K562 (cell line): ENCODE results near the gene GPR27. TPM values are rescaled to one million over a fixed set of nuclear protein-coding genes. Genes with fewer than 3 reads are reported as not detected.

Experiments
- ATAC-seq: fragments of 200-7000 bp; cut with Tn5 transposase; 3 replicates; pipeline ENCODE4 v1.9.1; 2020; ENCODE audit warnings: moderate library complexity
- BruUV-seq: library from RNA; stranded (reverse); fragments of 400-500 nt; replicated peaks from 2 replicates; lab custom pipeline; 2021; lab: Mats Ljungman, UMichigan
- CTCF ChIA-PET: fragments of 300-600 bp; formaldehyde crosslinking; extraction: SDS; loops from one replicate; lab custom pipeline; 2021; ENCODE audit warnings: low intra/inter-chr PET ratio; lab: Yijun Ruan, JAX
- POLR2A ChIA-PET: fragments of 300-600, 350-650 bp; sonication (Branson Sonifier 250); formaldehyde crosslinking; extraction: SDS; loops from one replicate; lab custom pipeline; 2021; ENCODE audit warnings: antibody characterized with exemption, inconsistent platforms; lab: Yijun Ruan, JAX
- DNase-seq, 4 experiments: peaks; one replicate each; pipeline versions ENCODE4 v3.0.0 to v3.0.0-alpha.2; 2011 to 2018; ENCODE audit warnings: low spot score in 3 of 4, mixed read lengths in 3 of 4; ENCODE audit errors: extremely low read depth in 1 of 4
- FAIRE-seq: peaks from 2 replicates; lab custom pipeline; 2011; peaks lifted over from hg19 to GRCh38; lab: Jason Lieb, UNC
- H2AFZ ChIP-seq: 2 replicates; pipeline ENCODE4 v1.6.0; 2011; ENCODE audit warnings: low read depth, low read length, control low read depth, inconsistent platforms
- H3K27ac ChIP-seq: fragments of 200-600 bp; 3 replicates; pipeline ENCODE4 v1.8.0; 2011; ENCODE audit warnings: low read depth, mild to moderate bottlenecking, control low read depth, inconsistent platforms, low read length, moderate library complexity, mixed read lengths; ENCODE audit errors: extremely low read depth
- H3K27me3 ChIP-seq, 2 experiments: fragments of 300-600 bp in 1 of 2; 2 replicates in 1 of 2; 3 replicates in 1 of 2; pipeline versions ENCODE4 v1.6.0 to v1.8.0; 2011; ENCODE audit warnings: inconsistent platforms in 2 of 2, low read length in 2 of 2, mild to moderate bottlenecking in 1 of 2, mixed read lengths in 1 of 2, moderate library complexity in 1 of 2; ENCODE audit not compliant: control insufficient read depth in 2 of 2, insufficient read depth in 2 of 2
- H3K36me3 ChIP-seq: fragments of 300-600 bp; 3 replicates; pipeline ENCODE4 v1.8.0; 2011; ENCODE audit warnings: mild to moderate bottlenecking, low read length, inconsistent platforms; ENCODE audit not compliant: control insufficient read depth, insufficient read depth
- H3K4me1 ChIP-seq, 2 experiments: fragments of 200-600 bp in 1 of 2; replicated peaks in 1 of 2; 2 replicates in 1 of 2; 3 replicates in 1 of 2; pipeline versions ENCODE4 v1.5.1 to v1.8.0; 2011; ENCODE audit warnings: inconsistent platforms in 2 of 2, low read length in 2 of 2, mild to moderate bottlenecking in 1 of 2, mixed read lengths in 1 of 2, moderate library complexity in 1 of 2; ENCODE audit not compliant: control insufficient read depth in 2 of 2, insufficient read depth in 2 of 2
- H3K4me2 ChIP-seq: 2 replicates; pipeline ENCODE4 v1.6.1; 2011; ENCODE audit warnings: low read length, control low read depth, inconsistent platforms, mixed read lengths; ENCODE audit not compliant: insufficient read depth
- H3K4me3 ChIP-seq: fragments of 200-600 bp; sonication (generic), shearing (Covaris generic); 2 replicates; pipeline ENCODE4 v1.5.1; 2016; ENCODE audit warnings: control low read depth, inconsistent platforms
- H3K79me2 ChIP-seq: fragments of 200-600 bp; 3 replicates; pipeline ENCODE4 v1.8.0; 2011; ENCODE audit warnings: low read length, inconsistent platforms; ENCODE audit not compliant: control insufficient read depth, insufficient read depth
- H3K9ac ChIP-seq, 2 experiments: 2 replicates each; pipeline versions ENCODE4 v1.6.0 to v1.6.1; 2011; ENCODE audit warnings: low read depth in 2 of 2, low read length in 2 of 2, control low read depth in 1 of 2, inconsistent platforms in 1 of 2, mild to moderate bottlenecking in 1 of 2, mixed read lengths in 1 of 2; ENCODE audit not compliant: insufficient read depth in 1 of 2
- H3K9me1 ChIP-seq: one replicate; pipeline ENCODE4 v1.6.0; 2011; ENCODE audit warnings: inconsistent platforms, mild to moderate bottlenecking, low read length, moderate library complexity; ENCODE audit not compliant: control insufficient read depth, insufficient read depth
- H3K9me3 ChIP-seq: replicated peaks from 2 replicates; pipeline ENCODE4 v1.5.1; 2011; ENCODE audit warnings: low read depth, low read length, inconsistent platforms; ENCODE audit not compliant: control insufficient read depth, insufficient read depth
- H4K20me1 ChIP-seq: replicated peaks from 2 replicates; pipeline ENCODE4 v1.6.1; 2011; ENCODE audit warnings: low read length, inconsistent platforms, mixed read lengths; ENCODE audit not compliant: control insufficient read depth, insufficient read depth
- IRF9 ChIP-seq: fragments of 450-650 bp; IDR thresholded peaks from 2 replicates; pipeline ENCODE4 v1.6.1; 2016; ENCODE audit warnings: missing biosample characterization, missing genetic modification characterization
- SAFB ChIP-seq: fragments of 200-400 bp; formaldehyde crosslinking; IDR thresholded peaks from 2 replicates; pipeline ENCODE4 v1.6.1; 2017; ENCODE audit warnings: low read depth, low read length, borderline replicate concordance
- SPI1 ChIP-seq: IDR thresholded peaks from 2 replicates; pipeline ENCODE4 v1.6.1; 2011; ENCODE audit warnings: low read depth, low read length, control low read depth, borderline replicate concordance
- SUPT5H ChIP-seq: fragments of 450-650 bp; IDR thresholded peaks from 2 replicates; pipeline ENCODE4 v1.6.1; 2016
- ZNF239 ChIP-seq: fragments of 250-450 bp; sonication (Bioruptor Pico); IDR thresholded peaks from 2 replicates; pipeline ENCODE4 v1.4.0; 2020; ENCODE audit warnings: mild to moderate bottlenecking
- WGBS: fragments of 100-300 bp; shearing (Covaris generic); methylation state at CpG from one replicate; pipeline ENCODE4 v1.1.6; 2016; ENCODE audit warnings: low coverage, mixed read lengths; ENCODE audit not compliant: insufficient coverage; ENCODE audit errors: missing lambda C conversion rate; 5-methylcytosine and 5-hydroxymethylcytosine counted together
- in situ Hi-C: fragments of 300-500 bp; cut with MboI; formaldehyde crosslinking; loops from 4 replicates; pipeline ENCODE4 v1.15.0; 2018; ENCODE audit warnings: inconsistent platforms, mixed read lengths
- intact Hi-C: fragments of 100-400 bp; cut with micrococcal nuclease; formaldehyde crosslinking; loops from 2 replicates; pipeline ENCODE4 v1.14.2; 2022
- polyA plus RNA-seq, 8 experiments: library from polyadenylated mRNA; depleted of rRNA in 4 of 8; stranded (reverse) in 5 of 8; unstranded in 3 of 8; fragments of >200 nt; fragmentation: Nextera tagmentation in 2 of 8; fragmentation: Illumina TruSeq in 1 of 8; extraction: Ambion mirVana in 2 of 8; extraction: Trizol in 1 of 8; gene quantifications; 2 replicates each; pipeline versions ENCODE4 v1.2.1 to v1.2.3, GENCODE V29; 2011 to 2014; ENCODE audit warnings: inconsistent platforms in 1 of 8, missing spikeins in 1 of 8
- total RNA-seq, 7 experiments: library from RNA; depleted of rRNA in 6 of 7; stranded (reverse); fragments of >200 nt in 6 of 7; fragmentation: Illumina TruSeq in 2 of 7; extraction: Trizol in 2 of 7; gene quantifications; 2 replicates each; pipeline versions ENCODE4 v1.2.1 to v1.2.3, GENCODE V29; 2011 to 2021; ENCODE audit warnings: low replicate concordance in 1 of 7

Gene GPR27
- total and polyA plus RNA-seq, 9 of the 15 experiments (the other 6 are each of a cell fraction or from before 2014, with no cell fraction given), result not detected

- H3K27me3 ChIP-seq, result peaks cover 2 to 4% of the 10 kb centered on the region in 2 experiments; a peak in 2 of 5 replicates
- no peak for FAIRE-seq
- in situ Hi-C loops, result loop anchor here (25.0 kb wide), 1 partner anchor 1379 kb away; no protein-coding TSS in a partner anchor
Observed at GRCh38 chr3:71708476-71709105, 45.1 kb upstream of the GPR27 start.

More at GRCh38 chr3:71708476-71709105, 45.1 kb upstream of the GPR27 start:
- WGBS, result 31% methylated on average over 6 of the region's 7 CpGs
- no TSS peak for BruUV-seq
- CTCF ChIA-PET, result no interaction called here
- Histone ChIP-seq H3K27ac (no peak overlapping the region), H3K4me3 (no peak overlapping the region)
- TF ChIP-seq ZNF239 (CRISPR knock-in tag), result no peak
- no peak for TF ChIP-seq IRF9 (tag)
- TF ChIP-seq SUPT5H, result no peak
- no peak for TF ChIP-seq SPI1
- TF ChIP-seq SAFB, result no peak
- TF ChIP-seq, all 486 proteins: peak for 0
- no peaks in the 10 kb centered on the region for H3K36me3 ChIP-seq
- H2AFZ ChIP-seq, result no peak overlapping the region
- no peaks in the 10 kb centered on the region for H3K4me1 ChIP-seq
- no peak for ATAC-seq
- POLR2A ChIA-PET, result interaction anchor here (0.6 kb wide), 2 partner anchors 26 to 493 kb away, joined by 3 to 6 read pairs; no protein-coding TSS in a partner anchor
- H4K20me1 ChIP-seq, result no peaks in the 10 kb centered on the region
- no peak overlapping the region for H3K9ac ChIP-seq
- intact Hi-C loops, result no loop called here
- DNase-seq, result no peak
- H3K79me2 ChIP-seq, result no peaks in the 10 kb centered on the region
- no peaks in the 10 kb centered on the region for H3K9me3 ChIP-seq
- no peak overlapping the region for H3K4me2 ChIP-seq
- no peaks in the 10 kb centered on the region for H3K9me1 ChIP-seq
